GM19455 (cell line): ENCODE results near the gene USE1.
A peak's percentile ranks its signal among the peaks of the same experiment; 100 is the strongest.

Experiments used
- ATAC-seq: cut with Tn5 transposase; IDR thresholded peaks from one replicate; pipeline ENCODE4 v1.9.1; 2021; ENCODE audit not compliant: unreplicated experiment

USE1 gene

DNA sequence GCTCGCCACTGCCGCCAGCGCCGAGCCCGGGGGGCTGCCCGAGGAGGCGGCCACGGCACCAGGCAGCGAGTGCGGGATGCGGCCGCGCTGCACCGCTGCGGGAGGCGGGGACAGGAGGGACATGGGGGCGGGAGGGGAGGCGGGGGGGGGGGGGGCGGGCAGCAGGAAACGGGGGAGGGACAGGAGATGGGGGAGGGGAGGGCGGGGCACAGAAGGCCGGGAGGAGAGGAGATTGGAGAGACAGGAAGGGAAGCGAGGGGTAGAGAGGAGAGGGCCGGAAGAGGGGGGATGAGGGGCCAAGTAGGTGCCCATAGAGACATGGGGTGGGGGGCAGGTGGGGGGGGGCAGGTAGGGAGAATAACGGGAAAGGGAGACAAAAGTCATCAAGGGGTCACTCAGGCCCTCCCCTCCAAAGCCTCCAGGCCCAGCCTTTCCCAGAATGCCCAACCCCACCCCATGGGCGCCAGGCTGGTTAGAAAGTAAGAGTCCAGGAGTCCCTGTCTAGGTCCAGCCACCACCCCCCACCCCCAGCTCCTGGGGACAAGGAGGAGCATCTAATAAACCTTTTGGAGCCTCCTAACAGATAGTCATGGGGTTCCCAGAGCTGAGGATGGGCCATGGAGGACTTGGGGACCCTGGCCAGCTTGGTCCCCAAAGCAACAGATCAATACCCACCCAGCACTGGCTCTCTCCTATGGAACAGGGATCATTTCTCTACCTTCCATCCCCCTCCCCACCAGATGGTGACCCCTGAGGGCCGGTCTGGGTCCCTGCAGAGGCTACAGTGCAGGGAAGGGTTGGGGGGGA, 21.0 kb downstream of the USE1 start:
- ATAC-seq = no peak

DNA sequence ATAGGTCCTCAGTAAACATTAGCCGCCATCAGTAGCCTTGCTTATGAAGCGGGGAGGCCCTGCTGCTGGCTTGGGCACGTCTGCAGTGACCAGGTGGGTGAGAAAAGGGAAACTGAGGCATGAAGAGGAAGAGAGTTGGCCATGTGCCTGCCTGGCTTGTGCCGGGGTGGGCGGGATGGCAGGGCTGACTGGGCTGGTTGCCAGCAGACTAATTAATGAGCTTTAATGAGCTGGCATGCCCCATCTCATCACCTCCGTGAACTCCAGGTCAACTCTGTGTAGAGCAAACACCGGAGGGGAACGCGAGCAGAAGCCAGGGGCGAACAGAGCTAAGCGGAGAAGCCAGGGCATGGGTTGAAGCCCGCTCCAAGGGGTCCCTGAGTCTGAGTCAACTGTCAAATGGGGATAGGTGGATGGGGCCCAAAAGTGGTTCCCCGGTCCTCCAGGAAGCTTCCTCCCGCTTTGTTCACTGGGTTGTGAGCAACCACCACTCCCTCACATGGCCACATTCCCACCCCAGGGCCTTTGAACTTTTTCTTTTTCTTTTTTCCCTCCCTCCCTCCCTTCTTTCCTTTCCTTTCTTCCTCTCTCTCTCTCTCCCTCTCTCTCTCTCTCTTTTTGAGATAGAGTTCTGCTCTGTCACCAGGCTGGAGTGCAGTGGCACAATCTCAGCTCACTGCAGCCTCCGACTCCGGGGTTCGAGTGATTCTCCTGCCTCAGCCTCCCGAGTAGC, 21.8 kb downstream of the USE1 start:
- ATAC-seq = no peak

DNA sequence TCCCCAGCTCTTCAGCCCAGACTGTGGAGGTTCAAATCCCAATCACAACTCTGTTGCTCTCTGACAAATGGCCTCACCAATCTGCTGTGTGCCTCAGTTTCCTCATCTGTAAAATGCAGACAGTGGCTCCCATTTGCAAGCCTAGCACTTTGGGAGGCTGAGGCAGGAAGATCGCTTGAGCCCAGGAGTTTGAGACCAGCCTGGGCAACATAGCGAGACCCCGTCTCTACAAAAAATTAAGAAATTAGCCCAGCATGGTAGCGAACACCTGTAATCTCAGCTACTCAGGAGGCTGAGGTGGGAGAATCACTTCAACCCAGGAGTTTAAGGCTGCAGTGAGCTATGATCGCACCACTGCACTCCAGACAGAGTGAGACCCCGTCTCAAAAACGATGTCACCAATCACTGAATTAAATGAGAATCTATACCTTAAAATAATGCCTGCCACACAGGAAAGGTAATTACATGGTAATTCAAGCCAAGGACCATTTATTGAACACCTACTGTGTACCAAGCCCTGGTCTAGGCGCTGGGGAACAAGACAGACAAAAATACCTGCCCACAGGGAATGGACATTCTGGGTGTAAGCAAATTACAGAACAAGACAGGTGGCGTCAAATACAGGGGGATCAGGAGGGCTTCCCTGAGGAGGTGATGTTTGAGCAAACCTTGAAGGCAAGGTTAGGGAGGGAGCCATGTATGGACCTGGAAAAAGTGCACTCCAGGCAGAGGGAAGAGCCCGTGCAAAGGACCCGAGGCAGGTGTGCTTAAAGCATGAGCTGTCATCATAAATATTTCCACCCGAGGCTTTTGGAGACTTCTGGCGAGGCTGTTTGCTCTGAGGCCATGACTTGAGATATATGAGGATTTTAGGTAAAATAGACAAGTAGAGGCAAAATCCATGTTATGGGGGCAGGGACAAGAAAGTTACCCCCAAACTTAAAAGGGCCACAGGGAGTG, 22.9 kb downstream of the USE1 start:
- ATAC-seq = no peak

DNA sequence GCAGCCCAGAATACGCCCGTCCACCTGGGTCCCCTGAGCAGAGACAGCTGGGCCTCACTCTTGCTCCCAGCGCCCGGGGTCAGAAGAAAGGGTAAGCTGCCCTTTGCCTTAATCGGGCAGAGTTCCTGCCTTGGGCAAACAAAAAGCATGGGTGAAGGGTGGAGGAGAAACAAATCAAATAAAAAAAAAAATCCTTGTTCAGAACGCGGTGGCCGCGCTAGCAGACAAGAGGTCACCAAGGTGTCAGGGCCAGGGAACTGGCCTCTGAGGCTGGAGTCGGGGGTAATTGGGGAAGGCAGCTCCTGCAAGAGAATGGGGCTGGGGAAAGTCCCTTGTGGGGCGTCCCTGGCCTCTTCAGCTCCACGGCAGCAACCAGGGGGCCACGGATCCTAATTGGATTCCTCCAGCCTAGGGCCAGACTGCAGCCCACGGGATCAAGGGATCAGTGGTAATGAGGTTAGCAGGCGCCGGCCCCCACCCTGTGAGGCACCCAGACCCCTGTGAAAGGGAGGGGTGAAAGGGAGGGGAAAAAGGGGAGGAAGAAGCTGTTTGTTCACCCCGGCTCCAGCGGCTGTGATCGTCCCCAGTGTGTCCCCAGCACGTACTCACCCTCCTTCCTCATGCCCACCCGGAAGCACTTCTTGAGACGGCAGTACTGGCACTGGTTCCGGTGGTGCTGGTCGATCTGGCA, 25.1 kb downstream of the USE1 start:
- no peak for ATAC-seq

DNA sequence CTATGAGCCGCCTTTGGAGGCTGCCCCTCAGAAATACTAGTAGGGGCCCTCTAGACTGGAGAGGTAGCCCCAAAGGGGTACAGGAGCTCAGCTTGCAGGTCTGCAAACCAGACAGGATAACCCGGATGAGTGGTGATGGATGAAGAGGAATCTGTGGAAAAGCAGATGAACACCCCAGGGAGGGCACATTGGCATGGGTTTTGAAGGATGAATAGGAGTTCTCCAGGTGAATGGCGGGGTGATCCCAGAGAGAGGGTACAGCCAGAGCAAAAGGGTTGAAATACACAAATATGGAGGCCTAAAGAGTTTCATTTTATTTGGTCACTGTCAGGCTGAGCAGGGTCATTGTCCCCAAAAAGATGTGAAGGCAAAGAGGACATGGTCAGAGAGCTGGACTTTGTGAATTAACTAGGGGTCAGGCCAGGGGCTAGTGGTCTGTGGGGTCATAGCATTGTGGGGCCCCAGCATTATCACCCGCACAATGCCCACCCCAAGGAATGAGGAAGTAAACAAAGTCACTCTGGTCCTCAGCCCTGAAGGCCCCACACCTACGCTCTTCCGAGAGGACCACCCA, 25.8 kb downstream of the USE1 start:
- ATAC-seq = no peak

DNA sequence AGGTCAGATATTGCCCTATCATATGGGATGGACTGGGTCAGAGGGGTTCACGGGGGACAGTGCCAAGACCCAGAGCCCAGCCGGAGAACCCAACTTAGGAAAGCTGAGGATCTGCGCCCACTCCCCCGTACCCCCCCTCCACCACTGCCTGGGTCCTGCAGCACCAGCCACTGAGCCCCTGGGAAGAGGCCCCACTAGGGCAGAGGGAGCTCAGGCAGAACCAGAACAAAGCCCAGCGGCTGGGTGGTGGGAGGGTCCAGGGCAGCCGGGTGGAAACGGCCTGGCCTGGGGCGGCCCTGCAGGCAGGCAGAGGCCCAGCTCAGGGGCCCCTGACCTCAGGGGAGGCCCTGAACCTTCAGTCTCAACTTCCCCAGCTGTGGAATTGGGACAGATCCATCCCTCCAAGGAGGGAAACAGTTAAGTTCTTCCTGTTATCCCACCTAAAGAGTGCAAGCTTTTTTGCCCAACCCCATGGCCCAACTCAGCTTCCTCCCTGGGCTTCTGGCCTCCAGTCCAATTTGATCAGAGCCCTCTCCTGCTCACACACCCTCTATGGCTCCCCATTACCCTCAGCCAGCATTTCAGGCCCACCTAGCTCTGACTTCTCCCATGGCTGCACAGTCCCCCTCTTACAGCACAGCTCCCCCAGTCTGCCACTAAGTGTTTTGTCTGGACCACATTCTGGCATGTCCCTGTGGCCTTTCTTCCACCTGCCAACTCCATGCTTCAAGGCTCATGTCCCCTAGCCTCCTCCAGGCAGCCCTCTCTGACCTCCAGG, 27.5 kb downstream of the USE1 start:
- ATAC-seq = no peak

DNA sequence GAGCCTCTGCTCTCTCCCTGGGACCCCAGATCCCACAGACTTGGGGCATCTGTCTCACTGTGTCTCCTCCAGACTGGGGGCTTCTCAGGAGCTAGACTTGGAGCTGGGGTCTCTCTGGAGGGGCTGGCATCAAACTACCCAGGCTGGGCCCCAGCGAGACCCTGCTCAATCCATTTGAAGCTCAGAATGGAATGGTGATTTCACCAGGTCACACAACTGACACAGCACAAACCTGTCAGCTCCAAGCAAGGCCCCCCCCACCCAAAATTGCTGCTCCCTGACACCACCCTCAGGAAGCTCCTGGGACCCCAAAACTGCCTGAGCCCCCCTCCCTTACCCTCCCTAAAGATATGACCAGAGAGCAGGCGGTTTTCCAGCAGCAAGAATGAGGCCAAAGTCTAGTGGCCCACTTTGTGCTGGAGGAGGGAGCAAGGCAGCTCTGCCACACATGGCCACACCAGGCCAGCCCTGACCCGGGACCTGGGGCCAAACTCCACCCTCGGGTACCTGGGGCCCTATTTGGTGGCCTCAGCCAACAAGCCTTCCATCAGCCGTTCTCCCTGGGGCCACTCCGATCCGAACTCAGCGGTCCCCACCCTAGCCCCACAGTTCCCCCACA, 28.2 kb downstream of the USE1 start:
- no peak for ATAC-seq

DNA sequence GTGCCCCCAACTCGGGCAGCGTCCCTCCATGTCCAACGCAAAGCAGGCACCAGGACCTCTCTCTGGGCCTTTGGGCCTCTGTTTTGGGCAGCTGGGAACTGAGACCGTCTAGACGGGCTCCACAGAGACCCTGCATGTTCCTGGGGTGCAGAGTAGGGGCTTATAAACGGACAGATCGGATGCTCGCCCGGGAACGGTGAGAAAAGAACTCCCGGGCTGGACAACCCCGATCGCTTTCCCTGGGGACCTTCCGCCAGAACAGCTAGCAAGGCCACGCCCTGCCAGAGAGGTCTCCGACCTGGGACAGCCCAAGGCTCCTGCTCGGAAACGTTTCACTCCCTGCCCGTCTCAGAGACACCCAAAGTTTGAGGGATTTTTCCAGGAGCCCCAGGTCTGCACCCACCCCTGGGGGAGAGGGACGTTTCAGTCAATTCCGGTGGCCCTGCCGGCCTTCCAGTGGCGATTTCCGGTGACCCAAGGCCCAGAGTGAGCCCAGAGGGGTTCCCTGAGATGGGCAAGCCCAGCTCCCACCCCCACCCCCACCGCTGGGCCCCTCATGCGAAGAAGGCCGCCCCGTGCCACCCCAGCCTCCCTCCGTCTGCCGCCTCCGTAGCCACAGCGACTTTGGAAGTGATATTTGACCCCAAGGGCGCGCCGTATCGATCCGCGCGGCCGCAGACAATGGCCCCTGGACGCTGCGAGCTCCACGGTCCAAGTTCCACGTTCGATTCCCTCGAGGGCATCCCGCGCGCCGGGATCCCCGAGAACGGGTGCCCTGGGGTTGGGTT, 28.9 kb downstream of the USE1 start:
- no peak for ATAC-seq

DNA sequence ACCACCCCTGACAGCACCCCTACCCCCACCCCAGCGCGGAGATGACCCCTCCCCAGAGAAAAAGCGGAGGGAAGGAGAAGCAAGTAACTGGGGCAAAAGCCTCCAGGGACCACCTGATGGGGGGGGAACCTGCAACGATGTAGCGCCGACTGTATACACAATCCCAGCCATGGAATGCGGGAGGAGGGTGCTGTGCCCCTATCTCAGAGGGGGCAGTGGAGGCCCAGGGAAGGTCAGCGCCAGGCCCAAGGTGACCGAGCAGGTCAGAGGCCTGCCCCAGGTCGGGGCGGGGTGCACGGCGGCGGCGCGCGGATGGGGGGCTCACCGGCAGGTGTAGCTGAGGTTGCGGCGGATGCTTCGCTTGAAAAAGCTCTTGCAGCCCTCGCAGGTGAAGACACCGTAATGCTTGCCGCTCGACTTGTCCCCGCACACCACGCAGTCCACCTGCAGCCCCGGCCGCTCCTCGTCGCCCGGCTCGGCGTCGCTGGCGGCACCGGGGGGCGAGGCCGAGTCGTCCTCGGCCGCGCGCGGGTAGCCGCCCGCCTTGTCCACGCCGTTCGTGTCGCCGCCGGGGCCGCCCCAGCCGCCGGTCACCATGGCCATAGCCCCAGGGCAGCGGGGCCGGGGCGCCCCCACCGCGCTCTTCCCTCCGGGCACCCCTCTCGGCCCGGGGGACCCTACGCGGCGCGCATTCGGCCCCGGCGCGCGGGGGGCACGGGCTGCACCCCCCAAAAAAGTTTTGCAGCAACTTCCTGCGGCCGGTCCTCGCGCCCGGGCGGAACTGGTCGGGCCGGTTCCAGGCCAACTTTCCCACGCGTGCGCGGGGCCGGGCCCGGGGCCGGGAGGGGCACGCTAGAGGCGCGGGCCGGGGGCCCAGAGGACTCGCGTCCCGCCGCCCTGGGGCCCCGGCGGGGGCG, 29.7 kb downstream of the USE1 start:
- peak; percentile 14 for ATAC-seq

DNA sequence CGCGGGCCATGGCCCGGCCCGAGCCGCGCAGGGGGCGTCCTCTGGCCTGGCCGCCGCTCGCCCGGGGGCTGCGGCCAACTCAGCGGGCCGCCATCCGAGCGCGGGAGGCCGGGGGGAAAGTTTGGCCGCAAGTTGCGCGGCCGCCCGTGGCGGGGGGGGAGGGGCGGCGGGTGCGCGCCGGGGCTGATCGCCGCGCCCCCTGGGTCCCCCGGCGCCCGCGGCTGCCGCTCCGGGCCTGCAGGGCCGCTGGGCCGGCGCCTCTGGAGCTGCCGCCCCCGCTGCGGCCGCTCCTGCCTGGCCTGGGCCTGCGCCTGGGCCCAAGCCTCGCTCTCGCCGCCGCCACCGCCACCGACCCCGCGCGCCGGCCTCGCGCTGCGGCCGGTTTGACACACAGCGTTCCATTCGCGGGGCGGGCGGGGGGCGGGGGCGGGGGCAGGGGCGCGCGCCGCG, 30.4 kb downstream of the USE1 start, which contains the start of gene NR2F6:
TSS of gene NR2F6 (minus strand) at position 385 of the 450 bp plus-strand sequence. CDS start 699 bp downstream, outside the sequence.
- ATAC-seq = no peak

DNA sequence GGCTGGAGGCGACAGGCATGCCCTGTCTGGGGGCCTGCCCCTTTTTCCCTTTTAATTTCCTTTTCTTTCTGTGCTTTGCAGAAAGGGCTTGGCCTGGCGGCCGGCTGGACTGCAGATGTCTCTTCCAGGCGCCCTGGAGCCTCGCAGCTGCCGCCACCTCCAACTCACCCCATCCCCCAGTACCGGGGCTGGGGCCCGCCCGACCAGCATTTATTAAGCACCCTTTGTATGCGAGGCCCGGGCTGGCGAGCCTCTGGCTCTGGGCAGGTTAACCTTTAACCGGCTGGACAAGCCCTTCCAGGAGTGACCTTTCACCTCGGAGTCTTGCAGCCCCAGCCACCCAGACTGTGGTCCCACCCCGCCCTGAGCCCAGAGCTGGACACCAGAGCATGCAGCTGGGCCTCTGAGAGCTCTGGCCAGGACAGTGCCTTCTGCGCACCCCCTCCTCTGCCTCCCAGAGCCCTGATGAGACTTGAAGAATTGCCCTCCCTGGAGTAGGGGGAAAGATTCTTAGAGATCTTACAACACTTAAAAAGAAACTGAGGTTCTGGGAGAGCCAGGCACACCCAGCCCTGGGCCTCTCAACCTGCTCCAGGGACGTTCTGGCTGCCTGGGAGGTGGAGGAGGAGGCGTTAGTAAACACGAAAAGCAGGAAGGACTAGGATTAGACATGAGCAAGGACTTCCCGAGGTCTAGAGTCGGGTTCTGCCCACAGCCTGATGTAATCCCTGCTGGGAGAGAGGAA, 31.7 kb downstream of the USE1 start:
- ATAC-seq = no peak

DNA sequence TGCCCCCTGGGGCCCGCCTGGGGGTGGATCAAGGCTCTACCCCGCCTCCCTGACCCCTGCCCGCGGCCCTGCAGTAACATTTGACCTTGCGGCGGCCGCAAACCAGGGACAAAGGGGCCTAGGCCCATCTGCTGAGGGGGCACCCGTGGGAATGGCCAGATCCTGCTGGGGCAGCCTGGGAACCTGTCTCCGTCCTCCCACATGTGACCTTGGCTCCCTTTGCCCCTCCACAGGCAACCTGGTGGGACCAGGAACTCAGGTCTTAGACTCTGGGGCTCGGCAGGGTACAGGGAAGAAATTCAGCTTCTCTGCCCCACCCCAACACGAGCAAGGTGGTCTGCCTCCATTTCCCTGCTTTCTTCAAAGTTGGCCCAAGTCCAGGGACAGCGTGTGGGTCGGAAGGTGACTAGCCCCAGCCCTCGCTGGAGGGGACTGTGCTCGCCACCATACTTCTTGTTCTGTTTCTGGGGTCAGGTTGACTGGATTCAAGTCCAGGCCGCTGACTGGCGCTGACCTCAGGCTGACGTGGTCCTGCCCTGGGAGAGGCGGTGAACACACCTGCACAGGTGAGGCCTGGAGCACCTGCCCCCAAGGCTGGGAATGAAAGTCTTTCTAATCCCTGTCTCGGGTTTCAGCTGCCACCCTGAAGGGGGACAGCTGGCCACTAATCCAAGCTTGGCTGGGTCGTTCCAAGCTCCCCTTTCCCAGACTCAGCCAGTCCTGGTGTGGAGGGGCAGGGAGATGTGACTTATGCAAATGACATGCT, 33.0 kb downstream of the USE1 start:
- ATAC-seq = no peak

DNA sequence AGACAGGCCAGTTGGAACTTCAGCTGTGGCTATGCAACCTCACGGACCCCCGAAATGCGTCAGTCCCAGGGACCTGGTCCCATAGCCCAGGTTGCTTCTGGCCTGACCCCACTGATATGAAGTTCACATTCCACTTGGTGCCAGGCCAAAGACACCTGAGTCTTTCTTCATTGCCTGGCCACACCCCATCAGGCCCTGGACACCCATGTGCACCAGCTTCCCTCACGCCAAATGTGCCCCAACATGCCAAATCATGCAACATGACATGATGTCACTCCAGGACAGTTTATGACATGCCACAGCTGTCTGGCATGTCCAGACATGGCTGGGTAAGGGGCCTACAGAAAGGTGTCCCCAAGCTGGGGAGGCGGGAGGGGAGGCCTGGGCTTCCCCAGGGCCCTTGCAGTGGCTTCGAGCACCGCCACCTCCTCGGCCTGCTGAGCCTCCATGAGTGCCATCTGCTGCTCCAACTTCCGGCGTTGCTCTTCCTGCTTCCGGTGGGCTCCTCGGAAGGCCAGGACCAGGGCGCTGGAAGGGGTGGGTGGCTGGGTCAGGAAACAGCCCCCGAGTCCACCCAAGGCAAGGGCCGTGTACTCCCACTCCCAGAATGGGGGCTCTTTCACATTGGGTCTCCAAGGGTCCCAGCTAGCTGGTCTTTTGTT, 34.9 kb downstream of the USE1 start:
- ATAC-seq = no peak

DNA sequence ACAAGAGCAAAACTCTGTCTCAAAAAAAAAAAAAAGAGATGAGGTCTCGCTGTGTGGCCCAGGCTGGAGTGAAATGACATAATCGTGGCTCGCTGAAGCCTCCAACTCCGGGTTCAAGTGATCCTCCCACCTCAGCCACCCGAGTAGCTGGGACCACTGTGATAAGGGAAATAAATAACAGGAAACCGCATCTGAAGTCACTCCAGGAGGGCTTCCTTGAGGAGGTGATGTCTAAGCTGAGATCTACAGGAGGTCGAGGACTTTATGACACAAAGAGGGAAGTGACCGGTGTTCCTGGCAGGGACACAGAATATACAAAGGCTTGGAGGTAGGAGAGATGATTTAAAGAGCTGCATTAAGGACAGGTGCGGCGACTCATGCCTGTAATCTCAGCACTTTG, 39.5 kb downstream of the USE1 start:
- ATAC-seq = no peak

DNA sequence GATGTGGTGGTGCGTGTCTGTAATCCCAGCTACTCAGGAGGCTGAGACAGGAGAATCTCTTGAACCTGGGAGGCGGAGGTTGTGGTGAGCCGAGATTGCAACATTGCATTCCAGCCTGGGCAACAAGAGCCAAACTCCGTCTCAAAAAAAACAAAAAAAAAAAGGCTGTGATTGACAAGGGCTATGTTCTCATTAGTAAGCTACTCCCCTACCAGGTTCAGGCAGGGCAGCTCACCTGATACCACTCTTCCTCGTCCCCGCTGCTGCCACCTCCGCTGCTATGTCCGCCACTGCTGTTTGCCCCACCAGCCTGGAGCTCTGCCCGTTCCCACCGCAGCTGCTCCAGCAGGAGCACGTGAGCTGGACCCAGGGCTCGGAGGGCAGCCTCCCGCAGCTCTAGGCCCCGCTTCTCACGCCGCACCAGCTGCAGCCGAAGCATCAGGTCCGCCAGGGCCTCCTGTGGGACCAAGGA, 40.0 kb downstream of the USE1 start:
- no peak for ATAC-seq
